NCI-H526 (cell line): ENCODE data around the gene GRK1.

ENCODE experiments used
- DNase-seq, 2 experiments: peaks; one replicate each; lab custom pipeline; 2025; lab: John Stamatoyannopoulos, UW

The GRK1 gene

GRCh38 chr13:113758651-113759524, 91.9 kb downstream of the GRK1 start, which contains the start of gene TMEM255B:
Gene TMEM255B, plus strand, starts transcription at chr13:113759226. Its CDS starts 44 bp downstream, at chr13:113759270.
- peak; percentile 55 to 91 for DNase-seq

- DNase-seq = peak in 1 of 2 experiments; percentile 61
Observed at GRCh38 chr13:113759525-113760137, 92.6 kb downstream of the GRK1 start.

DNA sequence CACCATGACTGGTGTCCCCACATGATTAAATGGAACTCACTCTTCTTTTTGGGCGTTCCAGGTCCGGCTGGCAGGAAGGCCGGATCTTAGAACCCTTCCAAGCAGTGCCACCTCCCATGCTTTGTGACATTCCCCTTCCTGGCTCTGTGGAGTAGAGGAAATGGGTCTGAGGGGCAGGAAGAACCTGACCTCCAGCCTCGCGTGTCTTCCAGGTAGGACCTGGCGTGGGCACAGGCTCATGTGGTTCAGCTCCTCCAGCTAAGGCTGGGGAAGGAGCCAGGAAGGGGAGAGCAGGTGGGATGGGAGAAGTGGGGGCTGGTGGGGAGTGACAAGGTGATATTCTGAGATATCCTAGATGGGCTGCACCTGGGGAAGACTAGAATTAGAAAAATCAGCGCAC, 94.1 kb downstream of the GRK1 start:
- no peak for DNase-seq

- no peak for DNase-seq
Observed at GRCh38 chr13:113762075-113762474, 95.1 kb downstream of the GRK1 start.

- DNase-seq = no peak
Observed at GRCh38 chr13:113762538-113762937, 95.5 kb downstream of the GRK1 start.

- DNase-seq = no peak
Observed at GRCh38 chr13:113763254-113763653, 96.2 kb downstream of the GRK1 start.

- no peak for DNase-seq
Observed at GRCh38 chr13:113763961-113764792, 97.2 kb downstream of the GRK1 start.

DNA sequence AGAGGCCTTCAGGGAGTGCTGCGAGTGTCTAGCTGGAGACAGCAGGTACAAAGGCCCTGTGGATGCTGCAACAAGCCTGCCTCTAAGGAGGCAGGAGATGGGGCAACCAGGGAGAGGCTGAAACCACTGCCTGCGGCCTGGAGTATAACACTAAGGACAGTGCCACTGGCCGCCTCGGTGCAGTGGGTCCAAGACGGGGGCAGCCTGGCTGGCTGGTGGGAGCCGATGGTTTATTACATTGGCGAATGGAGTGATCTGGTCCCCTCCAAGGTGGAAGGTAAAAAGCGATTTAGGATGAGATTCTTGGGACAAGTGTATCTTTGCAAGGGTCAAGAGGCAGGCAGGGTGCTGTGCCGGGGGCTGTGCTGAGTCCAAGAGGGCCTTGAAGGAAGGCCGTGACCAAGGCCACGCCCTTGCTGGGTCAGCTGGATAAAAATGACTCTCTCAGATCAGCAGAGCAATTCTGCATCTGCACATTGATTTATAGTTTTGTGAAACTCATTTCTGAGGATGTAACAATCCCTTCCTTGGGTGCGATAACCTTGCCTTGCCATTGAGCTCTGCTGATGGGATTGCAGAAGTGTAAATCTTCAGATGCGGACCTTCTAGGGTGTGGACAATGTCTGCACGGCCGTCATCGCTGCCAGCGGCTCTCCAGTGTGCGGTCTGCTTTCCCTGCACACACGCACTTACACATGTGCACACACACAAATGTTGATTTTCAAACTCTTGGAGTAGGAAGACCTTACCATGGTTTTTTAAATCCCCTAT, 98.0 kb downstream of the GRK1 start:
- DNase-seq = no peak

GRCh38 chr13:113765564-113765910, 98.5 kb downstream of the GRK1 start:
- peak; percentile 27 to 57 for DNase-seq

GRCh38 chr13:113766035-113766800, 99.2 kb downstream of the GRK1 start:
- no peak for DNase-seq

DNA sequence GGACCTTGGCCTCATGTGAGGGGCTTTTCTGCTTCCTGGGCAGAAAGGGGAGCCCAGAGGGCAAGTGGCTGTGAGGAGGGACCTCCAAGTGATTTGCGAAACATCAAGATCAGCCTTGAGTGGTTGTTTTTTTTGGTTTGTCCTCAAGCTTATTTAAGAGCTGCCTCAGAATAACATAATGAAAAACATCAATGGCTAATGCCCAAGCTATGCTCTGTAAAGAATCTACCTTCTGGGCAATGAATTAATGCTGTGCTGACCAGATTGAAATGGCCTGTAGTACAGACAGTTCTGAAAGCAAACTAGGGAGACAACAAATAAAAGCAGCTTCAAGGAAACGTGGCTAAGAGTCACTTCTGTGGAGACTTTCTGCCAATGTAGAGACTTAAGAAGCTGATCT, 100.3 kb downstream of the GRK1 start:
- DNase-seq = no peak

GRCh38 chr13:113768018-113768905, 101.2 kb downstream of the GRK1 start:
- DNase-seq = peak in 1 of 2 experiments; percentile 61

GRCh38 chr13:113769106-113769505, 102.1 kb downstream of the GRK1 start:
- no peak for DNase-seq

GRCh38 chr13:113769881-113770280, 102.9 kb downstream of the GRK1 start:
- no peak for DNase-seq

- DNase-seq = no peak
Observed at GRCh38 chr13:113770441-113770840, 103.4 kb downstream of the GRK1 start.

DNA sequence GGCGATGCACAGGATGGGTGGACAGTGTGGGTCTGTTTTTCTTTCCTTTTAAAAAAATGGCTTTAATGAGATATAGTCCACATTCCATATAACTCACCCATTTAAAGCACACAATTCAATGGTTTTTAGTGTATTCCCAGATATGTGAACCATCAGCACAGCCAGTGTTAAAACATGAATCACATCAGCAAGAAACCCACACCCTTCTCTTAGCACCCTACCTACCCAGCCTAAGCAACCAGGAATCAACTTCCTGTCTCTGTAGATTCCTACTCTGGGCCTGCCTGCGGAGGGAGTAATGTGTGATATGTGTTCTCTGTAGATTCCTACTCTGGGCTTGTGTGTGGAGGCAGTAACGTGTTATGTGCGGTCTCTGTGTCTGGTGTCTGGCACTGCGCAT, 103.9 kb downstream of the GRK1 start:
- DNase-seq = no peak

DNA sequence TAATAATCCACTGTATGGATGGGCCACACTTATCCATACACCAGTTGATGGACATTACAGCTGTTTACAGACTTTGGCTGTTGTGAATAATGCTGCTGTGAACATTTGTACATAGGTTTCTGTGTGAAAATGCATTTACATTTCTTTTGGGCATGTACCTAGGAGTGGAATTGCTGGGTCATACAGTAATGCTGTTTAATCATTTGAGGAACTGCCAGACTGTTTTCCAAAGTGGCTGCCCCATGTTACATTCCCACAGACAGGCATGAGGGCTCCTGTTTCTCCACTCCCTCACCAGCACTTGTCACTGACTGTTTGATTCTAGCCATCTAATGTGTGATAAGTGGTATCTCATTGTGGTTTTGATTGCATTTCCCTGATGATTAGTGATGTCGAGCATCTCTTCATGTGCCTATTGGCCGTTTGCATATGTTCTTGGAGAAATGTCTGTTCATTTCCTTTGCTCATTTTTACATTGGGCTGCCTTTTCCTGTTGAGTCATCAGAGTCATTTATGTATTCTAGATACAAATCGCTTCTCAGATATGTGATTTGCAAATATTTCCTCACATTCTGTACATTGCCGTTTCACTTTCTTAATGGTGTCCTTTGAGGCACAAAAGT, 104.8 kb downstream of the GRK1 start:
- DNase-seq = no peak

- no peak for DNase-seq
Observed at GRCh38 chr13:113774177-113775107, 107.4 kb downstream of the GRK1 start.
